GM18868 (cell line): Measurements from ENCODE around the gene CNTN4.

Experiments
- ATAC-seq: cut with Tn5 transposase; IDR thresholded peaks from one replicate; pipeline ENCODE4 v1.9.1; 2021; ENCODE audit warnings: mild to moderate bottlenecking, moderate library complexity; ENCODE audit not compliant: unreplicated experiment

The CNTN4 gene

DNA sequence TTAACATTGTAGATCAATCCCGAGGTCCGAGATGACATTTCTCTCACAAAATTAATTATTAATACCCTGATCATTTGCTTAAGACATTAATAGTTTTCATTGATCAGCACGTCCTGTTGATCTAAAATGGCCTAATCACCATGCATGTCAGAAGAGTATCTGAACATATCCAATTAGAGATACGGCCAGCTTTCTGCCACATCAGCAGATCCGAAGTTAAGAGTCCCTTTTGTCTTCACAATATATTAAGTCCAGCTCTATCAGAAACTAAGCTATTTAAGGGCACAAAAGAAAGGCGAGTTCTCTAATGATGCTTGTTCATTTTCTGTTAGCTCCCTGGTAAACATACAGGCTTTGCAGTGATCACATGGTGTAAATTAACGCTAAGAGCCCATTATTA is 470.3 kb downstream of the CNTN4 start:
- no peak for ATAC-seq

DNA sequence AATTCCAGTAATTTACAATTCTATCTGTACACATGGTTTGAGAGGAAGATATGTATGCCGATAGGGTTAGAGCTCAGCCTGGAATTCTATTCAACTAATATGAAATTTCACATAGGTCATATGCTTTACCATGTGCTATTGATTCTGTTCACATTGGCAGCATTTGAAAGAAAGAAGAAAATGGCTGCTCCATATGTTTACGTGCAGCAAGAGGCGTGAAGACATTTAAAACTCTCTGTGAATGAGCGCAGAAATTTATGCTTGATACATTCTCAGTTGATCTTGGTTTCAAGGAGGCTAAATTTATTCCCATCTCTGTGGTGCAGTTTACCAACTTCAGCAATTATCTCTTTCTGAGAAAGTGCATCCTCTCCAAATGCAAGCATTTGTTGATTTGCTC is 478.9 kb downstream of the CNTN4 start:
- ATAC-seq = no peak

DNA sequence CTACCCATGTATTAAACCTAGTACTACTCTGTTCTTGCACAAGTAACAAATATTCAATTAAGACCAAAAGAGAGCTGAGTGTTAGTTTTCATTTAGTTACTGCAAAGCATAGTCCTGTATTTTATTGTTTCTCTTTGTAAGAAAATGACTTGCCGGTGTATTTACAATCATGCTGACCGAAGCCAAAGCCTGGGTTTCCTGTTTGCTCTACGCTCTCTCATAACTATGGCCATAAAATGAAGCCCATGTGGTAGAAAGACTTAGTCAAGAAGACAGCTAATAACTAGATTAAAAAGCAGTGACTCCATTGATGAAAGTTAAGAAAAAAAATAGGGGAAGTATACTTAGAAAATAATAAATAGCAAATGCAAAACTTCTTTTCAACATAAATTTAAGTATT is 479.9 kb downstream of the CNTN4 start:
- no peak for ATAC-seq

DNA sequence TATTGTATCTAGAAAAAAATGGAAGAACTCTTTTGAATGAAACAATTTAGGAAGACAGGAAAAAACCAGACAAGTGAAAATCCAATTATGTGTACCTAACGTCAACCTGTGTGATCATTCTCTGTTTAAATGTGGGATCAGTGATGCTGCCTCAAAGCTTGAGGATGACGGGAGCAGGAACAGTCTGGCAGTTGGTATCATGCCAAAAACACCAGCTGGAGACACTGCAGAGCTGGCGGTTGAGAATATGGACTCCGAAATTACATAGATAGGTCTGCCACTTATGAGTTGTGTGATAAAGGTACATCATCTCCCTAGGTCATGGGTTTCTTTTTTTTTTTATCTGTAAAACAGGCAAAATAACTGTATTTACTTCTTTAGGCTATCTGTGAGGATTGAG is 480.5 kb downstream of the CNTN4 start:
- no peak for ATAC-seq

DNA sequence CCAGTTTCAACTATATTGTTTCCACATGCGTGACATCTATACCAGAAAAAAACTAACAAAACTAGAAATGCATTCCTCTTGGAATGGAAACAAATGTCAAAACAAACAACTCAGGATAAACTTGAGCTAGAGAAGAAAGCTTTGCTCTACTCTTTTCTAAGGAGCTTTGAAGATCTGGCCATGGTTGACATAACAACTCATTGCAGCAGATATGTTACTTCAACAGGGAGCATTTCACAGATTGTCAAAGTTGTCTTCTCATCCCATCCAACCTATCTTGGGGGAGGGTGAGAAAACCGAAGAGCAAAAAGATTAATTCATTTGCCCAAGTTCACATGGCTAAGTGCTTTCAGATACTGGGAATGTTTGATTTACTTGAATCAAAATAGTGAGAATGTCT is 484.4 kb downstream of the CNTN4 start:
- ATAC-seq = no peak

DNA sequence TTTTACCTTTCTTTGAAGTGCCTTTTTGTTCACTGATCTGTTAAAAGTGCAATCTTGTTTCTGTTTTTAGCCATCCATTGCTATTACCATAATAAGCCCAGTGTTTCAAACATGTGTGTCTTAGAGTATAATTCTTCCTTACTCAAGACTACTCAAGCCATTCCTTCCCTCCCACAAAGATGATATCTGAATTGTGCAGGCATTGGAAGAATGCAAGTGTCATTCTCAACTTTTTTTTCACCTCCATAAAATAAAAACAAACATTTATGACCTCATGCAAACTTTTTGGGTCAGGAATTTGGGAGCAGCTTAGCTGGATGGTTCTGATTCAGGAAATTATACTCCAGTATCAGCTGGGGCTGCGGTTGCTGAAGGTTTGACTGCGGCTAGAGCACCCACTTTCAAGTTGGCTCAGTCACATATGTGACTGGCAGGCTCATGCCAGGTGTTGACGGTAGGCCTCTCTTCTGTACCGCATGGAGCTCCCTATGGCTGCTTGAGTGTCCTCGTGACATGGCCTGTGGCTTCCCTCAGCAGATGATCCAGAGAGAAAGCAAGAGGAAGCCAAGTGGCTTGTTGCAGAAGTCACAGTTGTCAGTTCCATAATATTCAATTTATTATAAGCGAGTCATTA is 490.8 kb downstream of the CNTN4 start:
- no peak for ATAC-seq

DNA sequence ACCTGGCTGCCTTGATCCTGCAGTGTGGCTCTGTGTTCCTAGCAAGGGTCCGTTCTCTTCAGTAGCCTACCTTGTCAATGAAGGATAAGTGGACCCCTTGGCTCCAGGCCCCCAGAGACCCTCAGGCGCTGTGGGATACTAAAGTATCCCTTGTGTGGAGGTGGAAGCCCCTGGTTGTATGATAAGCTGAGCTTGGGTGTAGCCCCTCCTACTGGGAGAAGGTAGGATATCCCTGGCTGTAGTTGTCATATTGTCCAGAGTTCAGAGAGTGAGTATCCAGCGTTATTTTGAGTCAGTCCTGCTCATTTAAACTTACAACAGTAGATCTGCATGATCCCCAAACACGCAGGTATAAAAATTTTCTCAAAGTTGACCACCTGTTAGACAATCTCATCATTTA is 496.8 kb downstream of the CNTN4 start:
- no peak for ATAC-seq

DNA sequence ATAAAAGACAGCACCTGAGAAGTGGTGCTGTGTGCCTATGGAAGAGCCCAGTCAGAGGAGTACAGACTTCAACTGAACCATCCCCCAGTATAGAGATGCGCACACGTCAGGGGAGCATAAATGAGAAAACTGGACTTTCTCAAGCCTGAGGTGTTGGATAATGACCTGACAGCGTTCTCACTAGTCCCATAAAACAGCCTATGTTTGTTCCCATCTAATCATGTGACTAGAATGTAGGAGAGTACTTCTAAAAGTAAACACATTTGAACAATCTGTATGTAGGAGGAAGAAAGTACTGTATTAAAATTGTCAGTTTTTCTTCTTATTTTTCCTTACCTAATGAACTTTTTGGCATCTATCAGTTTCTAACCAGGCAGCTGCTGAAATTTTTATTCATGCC is 498.9 kb downstream of the CNTN4 start:
- no peak for ATAC-seq

DNA sequence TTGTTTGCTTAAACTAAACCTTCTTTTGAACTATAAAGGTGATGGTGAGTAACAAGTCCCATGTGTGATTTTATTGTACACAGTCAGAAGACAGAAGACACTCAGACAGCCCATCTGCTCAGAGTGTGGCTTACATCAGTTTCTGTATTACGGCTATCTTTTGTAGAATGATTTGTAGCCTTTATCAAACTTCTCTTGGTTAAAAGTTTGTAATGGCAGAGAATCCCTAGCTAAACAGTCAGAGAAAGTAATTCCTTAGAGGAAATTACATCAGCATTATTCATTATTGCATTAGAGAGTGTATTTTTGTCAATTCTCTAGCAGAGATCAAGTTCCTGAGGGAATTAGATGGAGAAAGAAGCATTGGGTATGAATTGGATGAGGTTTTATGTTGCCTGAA is 500.8 kb downstream of the CNTN4 start:
- no peak for ATAC-seq

DNA sequence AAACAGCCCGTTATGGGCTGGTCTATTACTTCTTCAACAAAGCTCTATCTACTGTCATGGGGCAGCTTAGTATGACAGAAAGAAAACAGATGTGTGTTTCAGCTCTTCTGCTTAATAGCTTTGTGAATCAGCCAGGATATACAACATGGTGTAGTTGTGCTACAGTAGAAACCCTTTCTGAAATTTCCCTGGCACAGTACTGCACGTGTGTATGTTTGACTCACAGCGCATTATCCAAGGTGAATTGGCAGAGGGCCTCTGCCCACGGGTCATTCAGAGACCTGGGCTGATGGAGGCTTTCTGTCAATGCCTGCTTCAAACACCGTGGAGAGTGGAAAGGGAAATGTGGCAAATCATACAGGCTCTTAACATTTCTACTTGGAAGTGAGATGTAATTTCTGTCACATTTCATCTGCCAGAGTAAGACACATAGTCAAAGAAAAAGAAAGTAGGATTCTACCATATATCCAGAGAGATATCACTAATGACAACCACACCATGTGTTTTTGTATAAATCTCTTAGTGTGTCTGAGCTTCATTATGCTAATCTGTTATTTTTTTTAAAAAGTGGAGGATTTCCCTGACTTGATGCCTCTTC is 505.1 kb downstream of the CNTN4 start:
- ATAC-seq = no peak

DNA sequence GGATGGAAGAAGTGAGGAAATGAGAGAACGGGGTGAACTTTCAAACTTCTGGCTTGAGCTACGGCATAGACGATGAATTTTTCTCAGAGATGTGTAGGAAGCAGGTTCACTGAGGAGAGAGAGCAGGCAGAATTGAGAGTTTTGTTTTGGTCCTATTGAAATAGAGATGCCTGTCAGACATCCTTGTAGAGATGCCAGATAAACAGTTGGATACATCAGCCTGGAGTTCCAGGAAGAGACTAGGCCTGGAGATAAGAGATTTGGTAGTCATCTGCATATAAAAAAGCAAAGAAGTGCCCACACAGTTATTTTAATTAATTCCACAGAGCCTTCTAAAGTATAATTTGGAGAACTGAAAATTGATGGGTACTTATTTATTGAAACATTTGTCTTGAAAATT is 515.9 kb downstream of the CNTN4 start:
- no peak for ATAC-seq

DNA sequence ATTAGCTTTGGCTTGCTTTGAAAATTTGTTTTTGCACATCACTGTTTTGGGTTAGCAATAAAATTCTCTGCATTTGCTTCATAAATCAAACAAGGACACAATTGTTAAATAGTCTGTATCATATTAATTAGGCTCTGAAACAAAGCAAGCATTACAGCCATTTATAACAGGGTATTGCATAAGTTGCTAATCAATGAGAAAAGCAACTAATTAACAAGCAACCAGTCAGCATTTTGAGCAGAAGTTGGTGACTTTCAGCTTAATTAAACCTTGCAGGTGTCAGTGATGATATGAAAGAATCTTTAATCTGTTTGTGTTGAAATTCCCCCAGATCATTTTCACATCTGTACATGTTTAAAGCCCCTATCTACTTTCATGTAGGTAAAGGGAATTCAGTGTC is 516.4 kb downstream of the CNTN4 start:
- ATAC-seq = no peak

DNA sequence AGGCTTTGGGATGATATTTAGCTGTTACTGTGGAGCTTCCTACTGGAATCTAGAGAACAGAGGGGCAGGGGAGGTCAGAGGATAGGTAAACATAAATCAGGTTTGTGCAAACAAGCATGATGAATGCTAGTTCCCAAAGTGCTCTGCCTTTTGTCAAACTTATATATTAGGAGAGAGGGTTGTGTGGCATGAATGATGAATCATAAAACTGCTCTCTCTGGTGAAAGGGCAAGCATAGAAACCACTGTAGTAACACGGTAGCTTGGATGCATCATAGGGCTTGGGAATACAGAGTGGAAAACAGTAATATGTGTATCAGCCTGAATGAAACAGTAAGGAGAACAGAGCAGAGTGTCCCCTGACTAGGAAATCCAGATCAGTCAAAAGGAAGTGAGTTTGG is 524.8 kb downstream of the CNTN4 start:
- no peak for ATAC-seq

DNA sequence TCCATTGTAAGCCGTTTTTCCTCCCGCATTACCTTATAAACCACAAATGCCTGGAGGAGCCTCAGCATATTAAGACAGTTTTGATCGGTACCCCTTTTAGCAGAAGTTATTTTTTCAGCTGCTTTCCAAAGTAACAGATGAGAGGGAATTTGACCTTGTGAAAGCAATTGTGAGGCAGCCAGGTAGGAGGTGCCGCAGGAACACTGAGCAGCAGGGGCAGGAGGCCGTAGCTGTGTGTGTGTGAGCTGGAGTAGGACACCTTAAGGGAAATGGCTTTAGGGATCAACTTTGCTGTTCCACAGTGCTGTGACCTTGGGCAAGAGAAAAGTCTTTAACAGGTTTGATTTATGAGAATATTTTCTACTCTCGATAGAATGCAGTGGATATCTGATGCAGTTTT is 529.5 kb downstream of the CNTN4 start:
- no peak for ATAC-seq

DNA sequence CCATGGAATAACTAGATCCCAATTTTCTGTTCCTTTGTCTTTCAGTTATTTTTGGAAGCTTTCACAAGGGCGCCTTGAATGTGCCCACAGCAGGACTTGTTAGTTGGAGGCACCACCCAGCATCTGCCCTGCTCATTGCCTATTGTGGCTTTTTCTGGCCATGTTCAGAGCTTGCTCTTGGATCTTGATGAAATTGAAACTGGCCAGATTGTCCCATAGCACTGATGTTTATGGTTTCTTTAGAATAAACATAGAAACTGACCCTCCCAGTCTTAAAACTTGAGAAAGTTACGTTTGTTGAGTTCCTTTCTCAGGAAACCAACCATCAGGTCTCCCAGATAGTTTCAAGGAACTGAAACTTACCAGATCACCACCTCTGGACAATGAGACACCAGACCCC is 536.8 kb downstream of the CNTN4 start:
- no peak for ATAC-seq

DNA sequence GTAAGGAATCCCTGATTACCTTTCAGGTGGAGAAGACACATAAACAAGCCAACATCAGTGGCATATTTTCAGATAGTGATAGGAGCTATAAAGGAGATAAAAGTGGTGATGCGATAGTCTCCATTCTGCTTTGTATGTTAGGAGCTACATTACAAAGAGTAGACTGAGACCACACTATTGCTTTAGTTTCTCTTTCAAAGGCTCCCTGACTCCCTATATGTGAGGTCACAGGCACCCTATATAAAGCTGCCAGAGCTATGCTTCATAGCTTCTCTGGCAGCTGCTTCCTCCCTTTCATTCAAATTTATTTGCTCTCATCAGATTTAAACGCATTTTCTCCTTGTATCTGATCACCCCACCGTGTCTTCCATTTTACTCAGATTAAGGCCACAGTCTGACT is 544.9 kb downstream of the CNTN4 start:
- ATAC-seq = no peak

DNA sequence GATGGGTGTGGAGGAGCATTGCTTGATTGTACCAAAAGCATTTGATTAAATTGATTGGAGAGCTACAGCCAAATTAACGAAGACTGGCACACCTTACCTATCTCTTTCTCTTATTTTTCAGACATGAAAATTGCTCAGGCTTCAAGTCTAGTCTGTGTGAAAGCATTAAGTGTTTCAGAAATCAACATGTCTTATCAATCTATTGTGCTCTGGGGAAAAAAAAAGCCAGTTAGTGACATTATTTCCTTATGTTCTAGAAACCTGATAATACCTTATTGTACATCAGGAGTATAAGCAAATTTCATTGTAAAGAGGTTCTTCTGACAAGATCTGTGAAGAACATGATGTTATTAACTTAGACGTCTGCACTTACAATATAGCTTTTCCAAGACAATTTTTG is 546.3 kb downstream of the CNTN4 start:
- ATAC-seq = no peak

DNA sequence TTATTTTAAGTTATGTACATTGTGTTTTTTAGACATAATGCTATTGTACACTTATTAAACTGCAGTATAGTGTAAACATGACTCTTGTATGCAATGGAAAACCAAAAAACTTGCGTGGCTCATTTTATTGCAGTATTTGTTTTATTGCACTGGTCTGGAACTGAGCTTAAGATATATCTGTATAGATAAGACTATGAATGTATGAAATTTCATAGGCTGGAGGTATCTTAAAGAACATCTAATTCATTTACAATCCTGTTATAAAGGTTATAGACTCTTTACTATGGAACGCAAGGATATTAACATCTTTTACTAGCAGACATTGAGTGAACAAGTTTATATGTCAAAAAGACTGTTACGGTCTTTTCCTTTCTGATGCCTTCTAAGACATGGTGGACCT is 552.1 kb downstream of the CNTN4 start:
- no peak for ATAC-seq

DNA sequence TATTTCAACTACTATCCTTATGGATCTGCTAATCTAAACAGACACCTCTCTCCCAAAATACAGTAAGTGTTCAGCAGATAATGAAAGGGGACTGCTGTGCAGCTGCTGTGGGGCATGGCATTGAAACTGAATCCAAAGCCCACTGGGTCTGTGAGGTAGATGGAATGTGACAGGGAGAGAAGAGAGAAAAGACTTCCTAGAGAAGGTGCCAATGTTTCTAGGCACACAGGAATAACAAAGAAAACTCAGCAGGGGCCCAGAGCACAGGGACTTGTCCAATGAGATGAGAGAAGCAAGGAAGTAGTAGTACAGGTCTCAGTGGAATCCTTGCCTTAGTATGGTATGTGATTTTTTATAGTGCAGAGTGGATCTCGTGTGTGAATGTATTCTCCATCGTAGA is 553.7 kb downstream of the CNTN4 start:
- ATAC-seq = no peak

DNA sequence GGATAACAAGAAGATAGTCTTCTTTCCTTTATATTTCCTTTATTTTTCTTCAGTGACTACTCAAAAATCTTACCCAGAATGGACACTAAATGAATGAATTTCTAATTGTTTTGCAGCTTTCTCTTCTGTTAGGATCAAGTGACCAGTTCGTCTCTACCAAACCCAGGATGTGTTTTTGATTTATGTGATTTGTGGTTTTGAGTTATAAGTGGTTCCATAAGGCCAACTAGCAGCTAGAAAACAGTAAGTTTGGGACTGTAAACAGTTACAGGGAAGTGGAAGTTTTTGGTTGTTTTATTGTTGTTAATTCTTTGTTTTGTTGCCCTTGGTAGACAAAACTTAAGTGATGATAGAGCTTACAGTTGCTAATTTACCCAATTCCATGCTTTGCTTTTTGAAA is 555.0 kb downstream of the CNTN4 start:
- ATAC-seq = no peak

DNA sequence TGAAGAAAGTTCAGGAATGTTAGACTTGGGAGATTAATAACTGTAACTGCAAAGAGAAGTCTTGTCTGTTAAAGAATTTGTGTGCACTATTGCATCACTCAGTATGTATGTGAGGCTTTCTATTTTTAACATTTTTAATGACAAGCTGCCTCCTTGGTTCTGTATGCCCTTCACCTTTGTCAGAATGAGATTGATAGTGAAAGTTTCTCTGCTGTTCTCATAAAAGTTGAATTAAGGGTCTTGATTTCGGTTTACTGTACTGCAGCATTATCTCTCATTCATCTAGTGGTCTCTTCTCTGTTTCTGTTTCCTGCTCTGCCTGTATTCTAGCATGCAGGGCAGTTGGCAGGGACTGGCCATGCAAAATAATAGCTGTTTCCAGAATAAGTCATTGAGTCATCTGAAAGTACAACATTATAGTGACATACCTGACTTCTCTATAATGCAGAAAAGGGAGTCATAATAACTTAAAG is 556.6 kb downstream of the CNTN4 start:
- ATAC-seq = peak; percentile 43

DNA sequence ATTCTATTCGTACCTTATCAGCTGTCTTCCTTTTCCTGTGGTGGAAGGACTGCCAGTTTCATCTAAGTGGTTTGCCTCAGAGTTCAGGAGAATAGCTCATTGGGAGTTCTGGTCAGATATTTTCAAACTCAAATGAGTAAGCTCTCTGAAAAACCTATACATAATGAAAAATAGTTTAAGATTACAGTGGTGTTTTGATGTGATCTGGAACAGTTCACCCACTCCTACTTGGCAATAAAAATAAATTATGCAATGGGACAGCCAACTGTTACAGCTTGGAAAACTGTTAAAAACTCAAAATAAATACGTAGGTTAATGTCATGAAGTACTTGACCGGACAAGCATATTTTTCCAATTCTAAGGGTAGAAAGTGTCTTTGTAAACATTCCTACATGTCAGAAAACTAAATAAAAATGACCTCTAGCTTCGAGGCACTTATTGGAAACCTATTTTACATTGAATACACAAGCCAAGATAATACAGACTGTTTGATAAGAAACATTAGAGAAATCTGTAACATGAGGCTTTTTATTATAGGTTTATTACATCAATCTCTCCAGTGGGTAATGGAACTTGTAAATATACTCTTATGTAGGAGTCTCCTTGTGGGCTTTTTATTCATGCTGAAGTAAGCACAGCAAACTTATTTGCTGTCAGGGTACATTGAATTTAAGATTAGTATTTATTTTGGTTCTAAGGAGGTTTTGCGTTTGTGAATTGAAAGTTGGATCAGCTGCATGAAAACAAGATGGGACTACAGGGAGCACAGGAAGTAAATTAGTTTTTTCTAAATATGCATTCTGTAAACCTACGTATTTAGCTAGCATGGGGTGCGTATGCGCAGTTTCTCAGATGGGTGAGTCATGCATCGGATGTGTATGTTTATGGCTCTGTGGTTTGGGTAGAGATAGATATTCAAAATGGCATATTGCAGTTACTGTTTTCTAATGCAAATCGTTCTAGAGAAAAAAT is 558.4 kb downstream of the CNTN4 start:
- no peak for ATAC-seq
